ENCODE results near the gene CYRIA.

DNA sequence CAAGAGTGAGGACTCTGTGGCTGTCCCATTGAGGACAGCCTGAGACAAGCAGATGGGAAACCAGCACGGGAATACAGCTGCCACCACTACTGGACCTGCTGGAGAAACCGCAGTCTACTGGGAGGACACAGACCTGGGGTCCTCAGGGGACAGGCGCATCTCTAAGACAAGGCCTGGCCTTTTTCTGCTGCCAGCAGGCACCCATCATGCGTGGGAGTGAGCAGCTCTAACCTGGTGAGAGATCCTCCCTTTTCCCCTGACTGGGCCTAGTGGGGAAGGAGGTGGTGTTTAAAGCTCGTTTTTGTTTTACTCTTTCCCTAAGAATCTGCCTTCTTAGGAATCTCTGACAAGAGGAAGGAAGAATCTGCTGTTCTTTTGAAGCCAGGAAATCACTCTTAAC is 36.6 kb downstream of the CYRIA start:
- TF ChIP-seq, protein P1, sequence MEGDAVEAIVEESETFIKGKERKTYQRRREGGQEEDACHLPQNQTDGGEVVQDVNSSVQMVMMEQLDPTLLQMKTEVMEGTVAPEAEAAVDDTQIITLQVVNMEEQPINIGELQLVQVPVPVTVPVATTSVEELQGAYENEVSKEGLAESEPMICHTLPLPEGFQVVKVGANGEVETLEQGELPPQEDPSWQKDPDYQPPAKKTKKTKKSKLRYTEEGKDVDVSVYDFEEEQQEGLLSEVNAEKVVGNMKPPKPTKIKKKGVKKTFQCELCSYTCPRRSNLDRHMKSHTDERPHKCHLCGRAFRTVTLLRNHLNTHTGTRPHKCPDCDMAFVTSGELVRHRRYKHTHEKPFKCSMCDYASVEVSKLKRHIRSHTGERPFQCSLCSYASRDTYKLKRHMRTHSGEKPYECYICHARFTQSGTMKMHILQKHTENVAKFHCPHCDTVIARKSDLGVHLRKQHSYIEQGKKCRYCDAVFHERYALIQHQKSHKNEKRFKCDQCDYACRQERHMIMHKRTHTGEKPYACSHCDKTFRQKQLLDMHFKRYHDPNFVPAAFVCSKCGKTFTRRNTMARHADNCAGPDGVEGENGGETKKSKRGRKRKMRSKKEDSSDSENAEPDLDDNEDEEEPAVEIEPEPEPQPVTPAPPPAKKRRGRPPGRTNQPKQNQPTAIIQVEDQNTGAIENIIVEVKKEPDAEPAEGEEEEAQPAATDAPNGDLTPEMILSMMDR (optimal IDR thresholded peaks at IDR 0.05 in 1 of 3, IDR thresholded peaks at IDR 0.05 in 1 of 3, conservative IDR thresholded peaks at IDR 0.05 in 1 of 3; ENCODE audit: extremely low read depth in 1 of 3, insufficient read depth in 2 of 3, low read length in 3 of 3): no peak
- TF ChIP-seq EZH2 (IDR thresholded peaks at IDR 0.05; ENCODE audit: low read length): no peak
